Inferior parietal cortex (tissue), 1 donor: ENCODE results near the gene SNX33.
"Not testable (repeated sequence)": the region's sequence is repeated elsewhere in the genome, so short reads cannot be mapped to it uniquely, and the experiment has no call there.

Experiments
- DNase-seq: peaks from one replicate; pipeline ENCODE4 v3.0.0-alpha.2; 2016; ENCODE audit errors: extremely low spot score

SNX33 gene

DNA sequence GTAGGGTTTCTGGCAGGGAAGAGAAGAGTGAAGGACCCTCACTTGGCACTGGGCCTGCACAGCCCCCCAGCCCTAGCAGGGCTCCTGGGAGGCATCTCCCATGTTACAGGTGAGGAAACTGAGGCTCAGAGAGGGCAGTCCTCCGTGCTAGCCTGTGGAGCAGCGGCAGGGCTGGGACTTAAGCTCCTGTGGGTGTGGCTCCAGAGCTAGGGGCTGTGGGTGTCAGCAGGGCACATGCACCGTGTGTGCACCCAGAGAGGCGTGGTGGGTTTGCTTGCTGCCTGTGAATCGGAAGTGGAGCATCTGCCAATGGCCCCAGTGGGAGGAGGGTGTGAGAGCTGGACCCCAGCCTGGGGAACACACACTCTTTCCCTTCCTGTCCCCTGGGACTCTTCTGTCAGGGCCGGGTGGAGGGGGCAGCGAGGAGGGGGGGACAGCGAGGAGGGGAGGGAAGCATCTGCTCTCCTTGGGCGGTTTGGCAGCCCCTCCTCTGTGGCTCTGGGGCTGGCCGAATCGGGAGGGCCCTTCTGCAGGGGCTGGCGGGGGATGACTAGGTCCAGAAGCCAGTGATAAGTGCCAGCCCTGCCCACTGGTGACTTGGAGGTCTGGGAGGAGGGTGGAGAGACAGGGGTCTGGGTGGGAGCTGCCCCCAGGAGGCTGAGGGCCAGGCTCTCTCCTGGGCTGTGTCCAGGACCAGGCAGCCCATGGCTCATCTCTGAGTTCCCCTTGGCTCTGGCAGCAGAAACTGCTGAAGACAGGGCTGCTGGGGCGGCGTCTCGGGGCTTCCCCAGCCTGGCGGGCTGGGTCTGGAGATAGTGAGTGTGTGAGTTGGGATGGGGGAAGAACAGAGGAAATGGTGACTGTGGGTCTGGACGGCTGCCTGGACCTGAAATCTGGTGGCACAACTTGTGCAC, 52.5 kb downstream of the SNX33 start:
- not testable (repeated sequence) for DNase-seq

DNA sequence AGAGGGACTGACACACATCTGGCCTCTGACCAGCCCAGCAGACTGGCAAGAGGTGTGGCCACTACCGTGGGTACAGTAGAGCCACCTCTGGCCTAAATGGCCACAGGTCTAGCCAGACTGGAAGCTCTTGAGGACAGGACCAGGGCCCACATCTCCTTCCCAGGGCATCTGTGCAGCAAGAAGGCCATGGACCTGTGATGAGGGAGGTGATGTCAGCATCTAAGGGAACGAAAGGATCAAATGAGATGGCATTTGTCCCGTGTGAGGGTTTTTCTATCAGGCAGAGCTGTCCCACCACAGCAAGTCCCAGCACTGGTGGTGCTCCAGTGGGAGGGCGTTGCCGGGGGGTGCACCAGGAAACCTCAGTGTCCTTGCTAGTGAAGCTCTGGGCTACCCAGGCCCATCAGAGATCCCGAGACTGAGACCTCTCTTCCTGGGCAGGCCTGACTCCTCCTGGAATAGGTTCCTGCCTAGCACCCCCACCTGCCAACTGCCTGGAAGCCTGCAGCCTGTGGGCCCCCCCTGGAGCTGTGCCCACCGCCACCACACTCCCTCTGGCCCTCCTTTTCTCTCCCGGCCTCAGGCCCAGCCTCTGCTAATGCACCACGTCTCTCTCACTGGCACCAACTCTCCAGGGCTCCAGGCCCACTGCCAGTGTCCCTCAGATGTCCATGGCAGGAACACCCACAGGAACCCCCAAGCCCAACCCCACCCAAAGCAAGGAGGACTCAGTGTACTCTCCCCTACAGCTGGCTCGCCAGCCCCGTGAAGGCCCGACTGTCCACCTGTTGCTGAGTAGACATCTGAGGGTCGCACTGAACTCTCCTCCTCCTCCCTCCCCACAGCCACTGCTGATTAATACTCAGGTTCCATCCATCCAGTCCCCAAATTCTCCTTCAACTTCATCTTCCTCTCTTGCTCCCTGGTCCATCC, 53.6 kb downstream of the SNX33 start:
- not testable (repeated sequence) for DNase-seq

DNA sequence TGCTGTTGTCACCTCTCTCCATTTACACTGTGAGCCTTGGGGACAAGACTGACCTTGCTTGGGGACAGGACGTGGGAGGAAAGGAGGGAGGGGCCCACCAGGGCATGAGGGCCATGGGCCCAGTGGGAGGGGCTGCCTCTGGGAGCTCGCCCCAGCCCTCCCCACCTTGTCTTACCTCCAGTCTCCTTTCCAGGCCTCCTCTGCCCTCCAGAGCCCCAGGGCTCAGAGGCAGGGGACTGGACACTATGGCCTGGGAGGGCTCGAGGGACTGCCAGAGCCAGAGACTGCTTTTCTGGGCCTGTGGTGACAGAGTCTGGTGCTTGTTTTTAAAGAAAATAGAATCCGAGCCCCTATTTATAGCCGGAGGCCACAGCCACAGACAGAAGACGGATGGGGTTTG, 54.7 kb downstream of the SNX33 start:
- no peak for DNase-seq

DNA sequence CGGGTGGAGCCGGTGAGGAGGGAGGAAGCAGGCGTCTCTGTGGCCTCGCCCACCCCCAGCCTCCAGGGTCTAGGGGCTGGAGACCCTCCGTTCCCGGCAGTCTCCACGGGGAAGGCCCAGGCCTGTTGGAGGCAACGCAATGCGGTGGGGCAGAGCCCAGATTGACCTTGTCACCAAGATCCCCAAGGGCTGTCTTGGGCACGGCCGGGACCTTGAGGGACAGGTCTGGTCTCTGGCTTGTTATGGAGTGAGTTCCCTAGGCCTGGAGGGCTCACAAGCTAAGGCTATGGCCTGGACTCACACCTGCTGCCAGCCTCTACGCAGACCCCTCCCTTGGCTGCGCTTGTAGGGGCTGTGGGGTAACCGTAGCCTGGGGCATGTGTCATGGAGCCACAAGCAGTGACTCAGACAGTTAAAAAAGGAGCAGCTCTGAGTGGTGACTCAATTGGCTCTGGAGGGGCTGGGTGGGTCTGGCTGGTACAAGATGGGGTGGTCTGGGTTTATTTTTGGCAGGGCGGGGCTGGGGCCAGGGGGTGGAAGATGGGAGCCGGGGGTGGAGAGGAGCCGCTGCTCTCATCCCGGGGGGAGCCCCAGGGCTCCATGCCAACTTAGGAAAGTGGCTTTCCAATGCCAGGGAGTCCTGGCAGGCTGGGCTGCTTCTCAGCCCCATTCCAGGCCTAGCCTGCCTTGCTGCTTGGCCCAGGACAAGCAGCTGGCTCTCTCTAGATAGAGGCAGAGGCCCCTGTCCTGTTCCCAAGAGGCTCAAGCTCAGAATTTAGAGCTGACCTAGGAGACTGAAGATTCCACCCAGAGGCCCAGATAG, 55.9 kb downstream of the SNX33 start:
- not testable (repeated sequence) for DNase-seq

DNA sequence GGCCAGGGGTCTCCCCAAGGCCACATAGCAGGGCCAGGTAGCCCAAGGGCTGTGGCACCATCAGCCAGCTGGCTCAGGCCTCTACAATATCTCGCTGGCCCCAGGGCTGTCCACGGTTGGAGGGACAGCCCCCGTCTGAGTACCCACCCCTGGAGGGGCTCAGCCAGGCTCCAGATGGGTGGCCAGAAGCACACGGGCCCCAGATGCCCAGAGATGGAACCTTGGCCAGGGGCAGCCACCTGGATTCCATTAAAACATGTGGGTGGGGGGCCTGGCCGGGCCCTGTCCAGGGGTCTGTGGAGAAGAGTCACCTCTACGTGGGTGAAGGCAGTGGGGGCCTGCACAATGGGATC, 56.5 kb downstream of the SNX33 start:
- DNase-seq, result no peak

DNA sequence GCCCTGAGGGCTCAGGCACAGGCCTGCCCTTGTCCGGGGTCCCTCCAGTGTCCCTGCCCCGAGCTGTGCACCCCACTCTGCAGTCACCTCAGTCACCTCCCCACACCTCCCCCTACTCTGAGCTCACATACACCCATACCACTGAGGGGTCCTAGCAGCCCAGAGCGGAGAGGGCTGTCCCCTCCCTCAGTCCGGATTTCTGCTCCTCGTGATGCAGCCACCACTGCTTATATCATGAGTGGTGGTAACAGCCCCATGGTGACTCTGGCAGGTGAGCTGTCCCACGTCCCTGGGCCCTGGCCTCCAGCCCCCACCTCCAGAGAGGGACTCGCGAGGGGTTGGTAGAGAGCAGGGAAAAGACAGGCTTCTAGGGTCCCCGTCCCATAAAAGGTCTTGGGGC, 56.9 kb downstream of the SNX33 start:
- no peak for DNase-seq

DNA sequence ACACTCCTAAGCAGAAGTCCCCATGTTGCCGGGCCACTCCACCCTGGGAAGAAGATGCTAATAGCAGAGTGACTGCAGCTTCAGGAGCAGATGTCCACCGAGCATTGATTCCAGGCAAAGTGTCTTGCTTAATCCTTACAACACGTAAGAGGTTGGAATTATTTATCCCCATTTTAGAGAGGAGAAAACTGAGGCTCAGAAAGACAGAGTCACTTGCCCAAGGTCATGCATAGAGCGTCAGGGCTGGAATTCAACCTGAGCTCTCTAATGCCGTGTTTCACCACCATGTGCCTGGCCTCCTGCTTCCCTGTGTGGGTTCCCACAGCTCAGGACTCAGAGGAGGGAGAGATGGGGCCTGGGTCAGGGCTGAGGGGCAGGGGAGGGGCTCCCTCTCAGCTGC, 57.7 kb downstream of the SNX33 start:
- not testable (repeated sequence) for DNase-seq

DNA sequence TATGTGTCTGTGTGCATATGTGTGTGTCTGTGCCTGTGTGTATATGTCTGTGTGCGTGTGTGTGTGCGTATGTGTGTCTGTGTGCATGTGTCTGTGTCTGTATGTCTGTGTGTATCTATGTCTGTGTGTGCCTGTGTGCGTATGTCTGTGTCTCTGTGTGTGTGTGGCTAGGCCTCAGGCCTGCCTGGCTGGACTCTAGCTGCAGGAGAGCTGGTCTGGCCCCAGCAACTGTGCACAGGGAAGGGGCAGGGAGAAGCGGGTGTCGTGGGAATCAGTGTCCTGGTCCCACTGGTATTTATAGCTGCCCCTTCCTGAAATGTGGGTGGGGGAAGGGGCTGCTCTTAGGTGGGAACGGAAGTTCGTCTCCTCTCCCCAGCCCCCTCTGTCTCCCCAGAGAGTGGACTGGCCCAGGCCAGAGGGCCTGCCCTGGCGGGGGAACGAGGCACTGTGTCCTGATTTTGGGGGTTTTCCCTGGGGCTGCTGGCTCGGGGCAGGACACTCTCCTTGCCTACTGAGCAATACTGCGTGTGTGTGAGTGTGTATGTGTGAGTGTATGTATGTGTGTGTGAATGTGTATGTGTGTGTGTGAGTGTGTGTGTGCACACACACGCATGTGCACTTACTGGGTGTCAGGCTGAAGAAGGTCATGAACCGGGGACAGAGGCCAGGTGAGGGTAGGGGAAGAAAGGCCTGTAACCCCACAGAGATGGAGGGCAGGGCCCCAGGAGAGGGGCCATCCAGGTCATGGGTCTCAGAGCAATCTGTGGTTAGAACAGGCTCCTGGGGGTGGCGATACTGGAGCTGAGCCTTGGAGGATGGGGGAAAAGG, 58.4 kb downstream of the SNX33 start:
- no peak for DNase-seq

DNA sequence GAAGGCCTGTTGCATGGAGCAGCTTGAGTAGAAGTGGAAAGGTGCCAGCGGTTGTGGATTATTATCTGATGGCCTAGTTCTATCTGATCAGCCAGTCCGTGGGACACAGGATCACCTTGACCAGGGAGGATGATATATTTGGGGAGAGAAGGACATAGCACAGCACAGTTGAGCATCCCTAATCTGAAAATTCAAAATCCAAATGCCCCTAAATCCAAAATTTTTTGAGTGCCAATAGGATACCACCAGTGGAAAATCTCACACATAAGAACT, 58.9 kb downstream of the SNX33 start:
- no peak for DNase-seq

DNA sequence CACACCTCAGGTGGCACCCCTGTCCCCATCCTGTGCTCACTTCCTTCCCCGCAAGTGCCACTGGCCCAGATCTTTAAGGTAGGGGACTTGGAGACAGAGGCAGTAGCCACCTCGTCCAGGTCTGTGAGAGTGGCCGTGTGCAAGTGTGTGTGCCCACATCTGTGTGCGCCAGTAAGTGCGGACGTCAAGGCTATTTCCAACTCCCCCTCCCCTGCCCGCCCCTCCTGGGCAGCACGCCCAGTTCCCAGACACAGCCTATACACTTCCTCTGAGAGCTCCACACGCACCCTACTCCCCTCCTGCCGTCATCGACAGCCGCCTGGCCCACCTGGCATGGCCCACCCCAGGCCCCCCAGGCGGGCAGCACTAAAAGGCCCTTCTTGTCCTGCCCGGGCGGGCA, 61.7 kb downstream of the SNX33 start:
- not testable (repeated sequence) for DNase-seq

DNA sequence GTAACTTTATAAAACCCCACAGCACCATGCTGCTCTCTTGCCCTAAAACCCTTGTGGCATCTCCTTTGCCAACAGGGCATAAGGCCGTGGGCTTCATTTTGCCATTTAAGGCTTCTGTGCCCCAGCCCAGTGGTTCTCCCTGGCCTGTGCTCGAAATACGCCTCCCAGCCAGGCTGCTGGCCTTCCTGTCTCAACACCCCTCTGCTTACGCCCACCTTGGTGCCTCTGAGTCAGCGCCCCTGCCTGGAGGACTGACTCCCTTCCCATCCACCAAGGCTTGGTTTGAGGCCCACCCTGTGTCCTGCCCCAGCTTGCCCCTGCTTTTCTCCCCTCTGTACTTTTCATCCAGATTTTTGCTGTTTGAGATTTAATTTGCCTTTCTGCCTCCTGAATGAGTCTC, 63.2 kb downstream of the SNX33 start:
- not testable (repeated sequence) for DNase-seq

DNA sequence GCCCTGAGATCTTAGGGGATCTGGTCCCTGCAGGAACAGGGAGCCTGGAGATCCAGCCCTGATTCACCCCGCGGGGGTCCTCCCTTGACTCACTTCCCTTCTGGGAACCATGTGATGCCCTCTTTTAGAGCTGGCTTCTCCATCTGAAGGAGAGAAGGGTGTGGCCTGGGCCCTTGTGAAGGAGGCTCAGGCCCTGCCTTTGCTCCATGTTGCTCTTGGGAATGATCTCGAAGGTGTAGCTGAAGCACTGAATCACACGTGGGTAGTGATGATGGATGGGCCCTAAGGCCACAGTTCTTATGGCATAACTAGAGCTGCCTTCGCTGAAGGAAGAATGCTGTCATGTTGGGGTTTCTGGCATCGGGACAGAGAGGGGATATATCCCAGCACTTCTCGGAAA, 63.8 kb downstream of the SNX33 start:
- not testable (repeated sequence) for DNase-seq
